H4 (cell line): ENCODE measurements around the gene ZNF346. TPM values are rescaled to one million over a fixed set of nuclear protein-coding genes. Genes with fewer than 3 reads are reported as not detected.

Source experiments
- DNase-seq: peaks from one replicate; pipeline ENCODE4 v3.0.0-alpha.2; 2015; ENCODE audit warnings: low spot score
- total RNA-seq: library from RNA; depleted of rRNA; stranded (reverse); fragments of >200 nt; shearing (Covaris generic); gene quantifications from 2 replicates; pipeline ENCODE4 v1.2.3, GENCODE V29; 2014

ZNF346 gene
- total RNA-seq, 1 experiment from 2014 or later: 26.2 TPM

DNA sequence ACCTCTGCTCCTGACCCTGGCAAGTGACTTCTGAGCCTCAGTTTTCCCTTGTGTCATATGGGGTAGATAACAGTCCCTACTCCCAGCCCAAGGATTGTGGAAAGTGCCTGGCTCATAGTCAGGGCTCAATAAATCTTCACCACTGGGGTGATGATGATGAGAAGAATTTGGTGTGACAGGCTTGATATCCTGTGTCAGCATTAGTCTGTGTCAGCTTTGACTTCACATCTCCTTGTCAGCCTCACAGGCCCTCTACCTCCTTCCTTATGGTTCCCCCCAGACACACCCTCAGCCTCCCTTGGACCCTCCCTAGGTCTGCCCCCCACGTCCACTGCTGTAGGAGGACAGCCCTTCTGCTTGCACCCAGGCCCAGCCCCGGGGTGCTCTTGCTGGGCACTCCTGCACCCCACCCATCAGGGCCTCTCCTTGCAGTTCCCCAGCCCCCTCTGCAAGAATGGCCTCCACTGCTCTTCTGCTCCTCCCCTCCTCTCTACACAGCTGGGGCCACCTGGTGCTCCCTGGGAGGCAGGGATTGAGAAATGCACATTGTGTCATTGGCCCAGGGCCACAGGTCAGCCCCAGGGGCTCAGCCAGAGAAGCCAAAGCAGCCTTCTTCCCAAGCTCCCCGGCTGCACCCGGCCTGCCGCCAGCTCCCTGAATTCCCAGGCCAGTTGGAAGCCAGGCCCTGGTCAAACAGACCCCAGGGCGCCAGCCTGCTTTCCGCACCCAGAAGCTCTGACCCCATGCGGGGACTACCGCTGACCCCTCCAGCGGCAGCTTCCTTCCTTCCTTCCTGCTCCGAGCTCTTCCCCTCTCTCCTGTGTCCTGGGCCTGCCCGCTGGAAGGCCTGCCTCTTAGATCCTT lies 72.0 kb downstream of the ZNF346 start:
- peak; percentile 84 for DNase-seq

GRCh38 chr5:177095088-177095669 lies 72.7 kb downstream of the ZNF346 start:
- DNase-seq: no peak

DNA sequence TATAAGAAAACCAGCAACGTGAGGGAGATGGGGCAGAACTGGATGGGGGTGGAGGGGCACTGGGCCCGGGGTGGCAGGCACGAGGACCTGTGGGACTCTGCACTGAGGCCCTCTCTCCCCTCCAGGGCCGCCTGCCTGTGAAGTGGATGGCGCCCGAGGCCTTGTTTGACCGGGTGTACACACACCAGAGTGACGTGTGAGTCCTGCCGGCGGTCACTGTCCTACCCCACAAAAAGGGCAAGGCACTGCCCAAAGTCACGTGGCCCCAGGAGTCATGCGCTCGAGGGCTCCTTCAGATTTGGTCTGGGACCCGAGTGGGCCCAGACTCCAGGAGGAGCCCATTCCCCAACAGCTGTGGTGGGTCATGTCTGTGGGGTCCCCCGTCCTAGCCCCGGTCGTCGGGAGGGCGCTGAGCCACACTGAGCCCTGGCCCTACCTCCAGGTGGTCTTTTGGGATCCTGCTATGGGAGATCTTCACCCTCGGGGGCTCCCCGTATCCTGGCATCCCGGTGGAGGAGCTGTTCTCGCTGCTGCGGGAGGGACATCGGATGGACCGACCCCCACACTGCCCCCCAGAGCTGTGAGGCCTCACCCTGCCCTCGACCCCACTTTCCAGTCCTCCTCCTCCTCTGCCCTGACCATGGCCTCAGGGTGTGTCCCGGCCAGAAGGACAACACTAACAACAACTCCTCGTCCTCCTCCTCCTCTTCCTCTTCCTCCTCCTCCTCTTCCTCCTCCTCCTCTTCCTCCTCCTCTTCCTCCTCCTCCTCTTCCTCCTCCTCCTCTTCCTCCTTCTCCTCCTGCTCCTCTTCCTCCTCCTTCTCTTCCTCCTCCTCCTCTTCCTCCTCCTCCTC lies 73.9 kb downstream of the ZNF346 start:
- no peak for DNase-seq

DNA sequence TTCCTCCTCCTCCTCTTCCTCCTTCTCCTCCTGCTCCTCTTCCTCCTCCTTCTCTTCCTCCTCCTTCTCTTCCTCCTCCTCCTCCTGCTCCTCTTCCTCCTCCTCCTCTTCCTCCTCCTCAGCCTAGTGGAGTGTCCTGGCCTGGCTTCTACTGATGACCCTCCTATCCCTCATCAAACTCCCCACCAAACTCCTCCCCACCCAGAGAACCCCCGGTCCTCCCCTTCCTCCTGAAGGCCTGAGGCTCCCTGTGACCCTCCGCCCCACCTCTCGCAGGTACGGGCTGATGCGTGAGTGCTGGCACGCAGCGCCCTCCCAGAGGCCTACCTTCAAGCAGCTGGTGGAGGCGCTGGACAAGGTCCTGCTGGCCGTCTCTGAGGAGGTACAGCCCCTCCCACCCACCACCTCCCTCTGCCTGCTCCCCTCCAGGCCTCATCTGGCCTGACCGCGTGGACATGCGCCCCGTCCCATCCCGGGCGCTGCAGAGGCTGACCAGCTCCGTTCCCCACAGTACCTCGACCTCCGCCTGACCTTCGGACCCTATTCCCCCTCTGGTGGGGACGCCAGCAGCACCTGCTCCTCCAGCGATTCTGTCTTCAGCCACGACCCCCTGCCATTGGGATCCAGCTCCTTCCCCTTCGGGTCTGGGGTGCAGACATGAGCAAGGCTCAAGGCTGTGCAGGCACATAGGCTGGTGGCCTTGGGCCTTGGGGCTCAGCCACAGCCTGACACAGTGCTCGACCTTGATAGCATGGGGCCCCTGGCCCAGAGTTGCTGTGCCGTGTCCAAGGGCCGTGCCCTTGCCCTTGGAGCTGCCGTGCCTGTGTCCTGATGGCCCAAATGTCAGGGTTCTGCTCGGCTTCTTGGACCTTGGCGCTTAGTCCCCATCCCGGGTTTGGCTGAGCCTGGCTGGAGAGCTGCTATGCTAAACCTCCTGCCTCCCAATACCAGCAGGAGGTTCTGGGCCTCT lies 74.8 kb downstream of the ZNF346 start:
- DNase-seq: no peak

DNA sequence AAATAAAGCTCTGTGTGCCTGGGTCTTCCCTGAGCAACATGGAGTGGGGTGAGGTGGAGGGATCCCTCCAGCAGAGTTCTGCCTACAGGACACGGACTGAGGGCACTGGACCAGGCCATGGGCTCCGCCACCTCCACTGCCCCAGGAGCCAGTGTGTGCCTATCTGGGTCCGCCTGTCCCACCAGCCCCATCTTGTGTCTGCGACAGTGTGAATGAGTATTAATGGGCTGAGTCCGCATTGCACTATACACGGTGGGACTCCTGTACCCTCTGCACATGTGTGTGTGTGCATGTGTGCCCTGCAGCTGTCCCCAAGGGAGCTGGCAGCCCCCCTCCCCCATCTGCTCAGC lies 75.6 kb downstream of the ZNF346 start:
- DNase-seq: no peak

GRCh38 chr5:177098470-177099141 lies 76.1 kb downstream of the ZNF346 start:
- no peak for DNase-seq

DNA sequence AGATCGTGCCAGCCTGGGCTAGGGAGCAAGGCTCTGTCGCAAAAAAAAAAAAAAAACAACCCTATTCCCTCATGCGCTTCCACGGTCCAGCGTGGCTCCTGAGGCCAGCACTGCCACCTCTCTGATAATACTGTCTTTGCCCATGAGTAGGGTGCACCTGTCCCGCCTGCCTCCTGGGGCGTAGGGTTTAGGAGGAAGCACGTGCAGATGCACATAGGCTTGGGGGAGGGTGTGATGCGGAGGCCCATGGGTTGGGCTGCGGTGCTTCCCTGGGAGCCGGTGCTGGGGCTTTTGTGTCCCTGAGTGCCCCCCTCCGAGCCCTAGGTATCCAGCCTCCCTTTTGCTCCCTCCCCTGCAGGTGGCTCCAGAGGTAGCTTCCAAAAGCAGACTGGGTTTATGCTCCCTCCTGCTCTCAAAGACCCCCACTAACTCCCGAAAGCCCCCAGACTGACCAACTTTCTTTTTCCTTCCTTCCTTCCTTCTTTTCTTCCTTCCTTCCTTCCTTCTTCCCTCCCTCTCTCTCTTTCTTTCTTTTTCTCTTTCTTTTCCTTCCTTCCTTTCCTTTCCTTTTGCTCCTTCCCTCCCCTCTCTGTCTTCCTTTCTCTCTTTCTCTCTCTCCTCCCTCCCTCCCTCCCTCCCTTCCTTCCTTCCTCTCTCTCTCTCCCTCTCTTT lies 77.1 kb downstream of the ZNF346 start:
- DNase-seq: no peak

DNA sequence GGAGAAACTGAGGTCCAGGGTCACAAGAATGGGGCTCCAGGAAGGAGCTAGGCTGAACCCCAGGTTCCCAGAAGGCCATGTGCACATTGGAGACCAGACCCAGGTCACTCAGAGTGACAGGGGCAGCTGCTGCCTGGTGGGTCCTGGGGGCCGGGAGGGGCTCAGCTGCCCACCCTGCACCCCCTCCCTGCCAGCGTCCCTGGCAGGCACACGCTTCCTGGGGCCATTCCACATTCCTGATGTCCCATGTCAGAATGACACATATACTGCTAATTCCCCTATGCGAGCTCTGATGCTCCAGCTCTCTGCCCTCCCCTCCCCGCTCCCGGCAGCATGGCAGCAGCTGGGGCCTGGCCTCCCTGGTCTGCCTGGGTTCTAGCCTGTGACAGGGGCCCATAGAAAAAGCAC lies 78.2 kb downstream of the ZNF346 start:
- DNase-seq: no peak

GRCh38 chr5:177103523-177104253 lies 81.2 kb downstream of the ZNF346 start:
- DNase-seq: no peak

DNA sequence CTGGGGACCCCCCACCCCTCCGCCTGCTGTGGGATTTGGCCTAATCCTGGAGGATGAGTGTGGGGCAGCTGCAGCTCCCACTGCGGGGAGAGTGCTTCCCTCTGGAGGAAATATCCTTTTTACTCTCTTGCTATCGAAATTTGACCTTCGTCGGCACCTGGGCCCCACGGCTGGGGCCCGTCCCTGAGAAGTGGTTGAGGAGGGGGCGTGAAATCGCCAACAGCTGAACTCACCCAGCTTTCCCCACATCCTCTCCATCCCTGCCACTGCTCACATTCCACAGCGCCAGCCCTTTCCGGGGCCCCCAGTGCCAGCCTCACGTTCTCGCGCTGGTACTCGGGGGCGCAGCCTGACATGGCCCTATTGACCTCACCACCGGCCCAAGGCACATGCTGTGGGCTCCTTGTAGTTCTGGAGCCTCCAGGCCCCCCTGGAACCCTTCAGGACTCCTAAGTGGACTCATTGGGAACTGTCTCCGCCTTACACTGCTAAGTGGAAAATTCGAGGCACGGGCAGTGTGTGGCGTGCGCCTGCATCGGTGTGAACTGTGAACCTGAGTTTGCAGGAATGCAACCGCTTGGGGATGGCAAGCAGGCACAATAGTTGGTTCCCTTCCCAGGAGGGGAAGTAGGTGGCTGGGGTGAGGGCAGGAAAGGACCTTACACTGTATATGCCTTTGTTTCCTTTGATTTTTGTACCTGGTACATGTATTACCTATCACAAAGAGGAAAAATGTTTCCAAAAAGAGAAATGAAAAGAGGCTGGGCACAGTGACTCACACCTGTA lies 83.4 kb downstream of the ZNF346 start:
- no peak for DNase-seq

- DNase-seq: no peak
These were observed 84.7 kb downstream of the ZNF346 start for GRCh38 chr5:177107159-177107558.

DNA sequence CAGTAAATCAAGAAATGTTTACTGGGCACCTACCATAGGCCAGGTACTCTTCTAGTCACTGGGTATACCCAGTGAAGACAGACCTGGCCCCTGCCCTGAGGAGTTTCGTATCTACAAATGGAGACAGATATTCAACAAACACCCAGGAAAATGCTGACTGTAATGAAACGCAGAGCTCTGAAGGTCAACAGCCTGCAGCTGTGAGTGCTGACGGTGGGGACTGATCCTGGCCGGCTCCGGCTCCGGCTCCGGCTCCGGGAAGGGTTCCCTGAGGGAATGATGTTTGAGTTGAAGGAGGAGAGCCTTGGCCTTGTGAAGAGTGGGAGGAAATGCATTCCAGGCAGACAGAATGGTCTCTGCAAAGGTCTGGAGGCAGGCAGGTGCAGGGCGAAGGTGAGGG lies 87.3 kb downstream of the ZNF346 start:
- no peak for DNase-seq

GRCh38 chr5:177111720-177112394 lies 89.4 kb downstream of the ZNF346 start:
- DNase-seq: peak; percentile 60

GRCh38 chr5:177112589-177113220 lies 90.2 kb downstream of the ZNF346 start:
- peak; percentile 12 for DNase-seq

DNA sequence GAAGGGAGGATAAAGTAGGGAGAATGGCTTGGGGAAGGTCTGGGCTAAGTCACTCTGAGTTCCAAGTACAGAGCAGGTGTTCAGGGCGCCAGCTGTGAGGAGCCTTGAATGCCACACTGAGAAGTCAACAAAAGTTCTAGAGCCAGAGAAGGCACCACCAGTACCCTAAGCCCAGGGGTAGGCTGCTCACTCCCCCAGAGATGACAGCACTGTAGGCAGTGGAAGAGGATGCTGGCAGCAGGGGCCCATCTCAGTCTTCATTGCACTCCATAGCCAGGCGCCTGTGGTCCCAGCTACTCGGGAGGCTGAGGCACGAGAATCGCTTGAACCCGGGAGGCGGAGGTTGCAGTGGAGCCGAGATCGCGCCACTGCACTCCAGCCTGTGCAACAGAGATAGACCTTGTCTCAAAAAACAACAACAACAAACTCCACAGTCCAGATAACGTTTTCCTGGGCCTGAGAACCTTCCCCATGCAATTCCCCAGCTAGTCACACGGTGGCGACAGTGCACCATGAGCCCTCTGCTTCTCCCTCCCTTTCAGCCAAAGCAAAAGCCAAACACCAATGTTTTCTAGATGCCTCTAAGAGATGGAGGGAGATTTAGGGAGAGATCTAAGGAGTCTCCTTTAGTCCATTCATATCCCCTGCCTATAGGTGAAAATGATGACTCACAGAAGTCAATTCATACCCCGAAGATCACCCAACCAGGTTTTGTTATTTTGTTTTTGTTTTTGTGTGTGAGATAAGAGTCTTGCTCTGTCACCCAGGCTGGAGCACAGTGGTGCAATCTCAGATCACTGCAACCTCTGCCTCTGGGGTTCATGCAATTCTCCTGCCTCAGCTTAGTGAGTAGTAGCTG lies 91.3 kb downstream of the ZNF346 start:
- peak; percentile 85 for DNase-seq

DNA sequence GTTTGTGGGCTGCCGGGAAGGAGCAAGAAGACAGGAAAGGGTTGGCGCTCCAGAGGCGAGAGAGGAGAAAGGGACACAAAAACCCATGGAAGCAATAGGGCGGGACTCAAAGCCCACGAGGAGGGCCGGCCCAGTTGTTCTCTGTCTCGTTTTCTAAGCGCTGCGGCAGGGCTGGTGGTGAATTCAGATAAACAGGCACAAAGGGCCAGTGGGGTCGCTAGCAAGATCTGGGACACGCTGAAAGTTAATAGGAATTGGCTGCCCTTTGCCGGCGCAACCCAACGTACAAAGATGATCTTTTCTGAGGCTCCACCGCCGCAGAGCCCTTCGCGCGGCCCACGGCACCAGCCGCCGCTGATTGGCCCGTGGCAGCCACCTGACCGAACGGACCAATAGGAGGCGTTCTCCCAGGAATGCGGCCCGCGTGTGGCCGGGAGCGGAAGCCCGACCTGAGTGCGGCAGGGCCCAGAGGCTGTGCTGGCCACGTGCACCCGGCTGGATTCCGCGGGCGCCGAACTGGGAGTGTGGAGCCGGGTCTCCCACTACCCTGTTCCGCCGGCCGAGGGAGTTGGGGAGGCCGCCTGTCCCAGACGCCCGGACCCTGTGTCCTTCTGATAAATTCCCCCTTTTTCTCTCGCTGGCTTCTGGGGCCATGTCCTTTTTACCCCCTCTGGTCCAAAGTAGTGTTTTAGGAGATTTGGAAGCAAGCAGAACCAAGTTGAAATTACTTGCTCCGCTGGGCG lies 94.3 kb downstream of the ZNF346 start:
- DNase-seq: no peak
